GF-D8 (cell line): ENCODE measurements around the gene FYB1.
"Not testable (repeated sequence)": the region's sequence is repeated elsewhere in the genome, so short reads cannot be mapped to it uniquely, and the experiment has no call there.

ENCODE experiments used
- DNase-seq: peaks from one replicate; lab custom pipeline; 2025; lab: John Stamatoyannopoulos, UW

FYB1 gene

DNA sequence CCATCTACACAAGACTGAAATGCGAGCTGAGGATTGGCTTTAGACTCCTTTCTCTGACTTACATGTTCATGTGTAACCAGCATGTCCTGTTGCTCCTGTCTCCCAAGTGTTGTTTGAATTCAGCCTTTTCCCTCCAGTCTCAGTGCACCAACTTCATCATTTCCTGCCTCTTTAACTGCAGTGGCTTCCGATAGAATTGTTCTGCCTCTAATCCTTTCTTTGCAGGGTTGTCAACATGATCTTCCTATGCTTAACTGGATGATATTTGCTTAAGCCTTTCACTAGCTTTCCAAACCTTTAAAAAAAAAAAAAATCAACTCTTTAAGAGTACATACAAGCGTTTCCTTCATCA, 6.7 kb upstream of the FYB1 start:
- no peak for DNase-seq

- DNase-seq, result peak; percentile 31
Observed at GRCh38 chr5:39225405-39226099, 6.2 kb upstream of the FYB1 start.

DNA sequence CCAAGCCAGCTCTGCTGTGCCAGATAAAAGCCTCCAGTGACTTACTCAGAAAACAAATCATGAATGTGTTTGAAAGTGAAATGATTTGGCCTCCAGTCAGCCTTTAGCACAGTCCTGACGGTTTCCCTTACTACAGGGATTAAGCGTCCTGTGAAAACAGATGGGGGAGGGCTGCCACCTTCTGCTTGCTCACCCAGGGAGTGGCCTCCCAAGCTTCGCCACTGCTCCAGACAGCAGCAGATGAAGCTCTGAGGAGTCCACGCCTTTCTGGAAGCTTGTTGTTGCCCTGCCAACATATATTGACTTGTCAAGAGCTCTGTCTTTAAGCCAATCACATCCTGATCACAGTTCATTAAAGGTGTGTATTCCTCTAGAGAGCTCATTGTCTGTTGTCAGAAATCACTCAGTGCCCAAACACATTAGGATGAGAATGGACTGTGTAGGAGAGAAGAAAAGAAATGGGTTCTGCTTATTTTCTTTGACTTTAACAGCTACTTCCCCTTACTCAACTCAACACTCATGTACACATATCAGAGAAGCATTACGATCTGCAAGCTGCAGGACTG, 4.9 kb upstream of the FYB1 start:
- DNase-seq, result peak; percentile 53

DNA sequence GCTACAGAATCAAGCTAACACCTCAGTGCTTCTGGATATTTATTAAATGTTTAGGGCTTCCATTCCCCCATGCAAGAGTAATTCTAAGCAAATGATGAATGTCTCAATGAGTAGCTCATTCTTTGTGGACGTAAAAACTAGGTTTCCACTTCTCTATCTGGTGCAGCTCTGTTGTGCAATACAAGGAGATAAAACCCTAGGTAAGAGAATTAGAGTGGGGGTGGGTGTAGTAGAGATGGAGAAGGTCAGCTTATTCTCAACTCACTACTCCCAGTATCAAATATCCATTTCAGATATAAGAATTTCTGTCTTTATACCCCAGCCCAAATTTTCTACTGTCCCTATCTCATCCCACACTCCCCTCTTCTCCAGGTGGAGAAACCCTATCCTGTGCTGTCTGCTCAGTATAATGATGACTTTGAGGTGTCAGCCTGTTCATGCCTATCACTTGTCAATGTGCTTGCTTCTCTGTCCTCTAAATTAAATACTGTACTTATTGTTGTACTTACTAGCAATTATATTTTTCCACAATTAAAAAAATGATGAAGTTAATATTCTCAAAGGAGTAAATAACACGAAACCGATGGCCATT, 4.3 kb upstream of the FYB1 start:
- DNase-seq, result peak; percentile 10

DNA sequence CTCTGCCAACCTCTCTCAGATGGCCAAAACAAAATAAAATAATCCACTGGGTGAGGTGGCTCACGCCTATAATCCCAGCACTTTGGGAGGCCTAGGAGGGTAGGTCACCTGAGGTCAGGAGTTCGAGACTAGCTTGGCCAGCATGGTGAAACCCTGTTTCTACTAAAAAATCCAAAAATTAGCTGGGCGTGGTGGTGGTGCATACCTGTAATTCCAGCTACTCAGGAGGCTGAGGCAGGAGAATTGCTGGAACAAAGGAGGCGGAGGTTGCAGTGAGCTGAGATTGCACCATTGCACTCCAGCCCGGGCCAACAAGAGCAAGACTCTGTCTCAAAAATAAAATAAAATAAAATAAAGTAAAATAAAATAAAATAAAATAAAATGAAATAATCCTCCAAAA, 2.3 kb upstream of the FYB1 start:
- DNase-seq, result not testable (repeated sequence)

GRCh38 chr5:39220280-39221030, 1.1 kb upstream of the FYB1 start:
- no peak for DNase-seq

DNA sequence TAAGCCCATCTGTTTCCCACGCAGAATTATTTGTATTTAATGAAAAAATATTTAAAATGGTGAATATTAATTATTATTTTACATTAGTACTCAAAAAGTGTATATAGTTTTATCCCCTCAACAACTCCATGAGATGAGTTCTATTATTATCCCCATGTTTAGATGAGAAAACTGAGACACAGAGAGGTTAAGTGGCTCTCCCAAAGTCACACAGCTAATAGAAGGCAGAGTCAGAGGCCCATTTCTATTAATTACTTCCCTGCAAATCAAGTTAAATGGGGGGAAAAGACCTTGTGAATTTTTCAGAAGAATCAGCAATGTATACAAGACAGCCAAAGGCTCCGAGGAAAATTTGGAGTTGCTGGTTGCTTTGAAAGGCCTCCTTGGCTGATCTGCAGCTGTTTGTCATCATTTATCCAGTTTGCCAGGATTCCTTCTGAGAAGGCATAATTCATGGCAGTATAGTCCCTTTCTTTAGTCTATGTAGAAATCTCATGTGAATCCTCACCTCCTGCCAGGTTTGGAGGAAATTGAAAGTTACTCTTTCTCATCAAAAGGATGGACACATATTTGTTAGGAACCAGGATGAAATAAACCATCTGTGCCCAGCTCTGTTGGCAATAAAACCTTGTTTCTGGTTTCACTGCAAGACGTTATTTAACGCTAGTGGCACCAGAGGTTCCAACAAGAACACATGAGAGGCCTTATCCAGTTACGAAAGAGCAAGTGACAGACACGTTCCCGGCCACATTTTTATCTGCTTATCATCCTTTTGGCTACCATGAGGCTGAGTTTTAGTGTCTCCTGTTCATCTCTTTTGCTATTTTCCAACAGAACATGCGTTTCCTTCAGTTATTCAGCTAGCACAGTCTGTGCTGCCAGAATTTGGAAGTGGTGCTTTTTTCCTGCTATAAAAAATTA, 621 bp downstream of the FYB1 start:
- DNase-seq, result peak; percentile 79

GRCh38 chr5:39217365-39218281, 1.7 kb downstream of the FYB1 start:
- peak; percentile 58 for DNase-seq

- no peak for DNase-seq
Observed at GRCh38 chr5:39216631-39217030, 2.7 kb downstream of the FYB1 start.

GRCh38 chr5:39215857-39216256, 3.5 kb downstream of the FYB1 start:
- DNase-seq, result no peak

- no peak for DNase-seq
Observed at GRCh38 chr5:39214912-39215709, 4.3 kb downstream of the FYB1 start.

DNA sequence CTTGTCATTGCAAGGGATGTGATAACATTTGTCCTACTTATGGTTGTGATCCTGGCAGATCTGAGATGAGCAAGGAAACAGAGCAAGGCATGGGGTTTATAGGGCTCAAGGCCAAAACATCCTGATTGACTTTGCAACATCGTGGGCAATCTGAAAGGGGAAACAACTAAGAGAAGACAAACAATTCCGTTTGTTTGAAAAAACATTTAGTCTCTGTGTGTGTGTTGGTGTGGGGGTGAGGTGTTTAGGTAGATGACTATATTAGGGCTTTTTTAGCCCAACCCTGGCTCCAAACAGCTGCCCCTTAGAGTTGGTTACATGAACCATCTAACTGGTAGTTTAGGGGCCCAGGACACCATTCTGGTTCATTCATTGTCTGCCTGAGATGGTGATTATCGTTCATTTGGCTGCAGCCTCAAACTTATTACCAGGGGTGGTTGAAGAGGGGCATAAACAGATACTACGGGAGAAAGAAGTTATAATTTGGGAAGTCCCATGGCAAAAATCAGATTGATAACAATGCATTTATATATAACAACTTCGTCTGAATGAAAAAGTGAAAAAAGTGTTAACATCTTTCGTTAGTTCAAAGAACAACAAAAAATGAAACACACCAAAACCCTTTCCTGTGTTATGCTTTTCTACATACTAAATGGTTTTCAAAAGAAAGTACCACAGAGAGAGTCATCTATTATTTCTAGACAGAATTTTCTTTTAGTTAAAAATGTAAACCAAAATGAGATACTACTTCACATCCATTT, 5.7 kb downstream of the FYB1 start:
- DNase-seq, result no peak

DNA sequence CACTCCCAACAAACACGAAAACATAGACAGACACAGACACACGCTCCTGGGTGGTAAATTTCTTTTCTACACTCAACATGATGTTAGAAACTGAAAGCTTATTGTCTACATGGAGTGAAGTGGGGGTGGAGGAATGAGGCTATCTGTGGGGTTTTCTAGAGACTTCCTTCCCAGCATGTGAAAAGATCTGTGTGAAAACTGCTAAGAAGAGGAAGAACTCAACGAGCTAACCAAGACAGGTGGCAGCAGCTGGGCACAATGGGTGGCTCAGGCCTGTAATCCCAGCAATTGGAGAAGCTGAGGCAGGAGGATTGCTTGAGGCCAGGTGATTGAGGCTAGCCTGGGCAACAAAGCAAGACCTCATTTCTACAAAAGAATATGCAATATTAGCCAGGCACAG, 7.6 kb downstream of the FYB1 start:
- peak; percentile 12 for DNase-seq

DNA sequence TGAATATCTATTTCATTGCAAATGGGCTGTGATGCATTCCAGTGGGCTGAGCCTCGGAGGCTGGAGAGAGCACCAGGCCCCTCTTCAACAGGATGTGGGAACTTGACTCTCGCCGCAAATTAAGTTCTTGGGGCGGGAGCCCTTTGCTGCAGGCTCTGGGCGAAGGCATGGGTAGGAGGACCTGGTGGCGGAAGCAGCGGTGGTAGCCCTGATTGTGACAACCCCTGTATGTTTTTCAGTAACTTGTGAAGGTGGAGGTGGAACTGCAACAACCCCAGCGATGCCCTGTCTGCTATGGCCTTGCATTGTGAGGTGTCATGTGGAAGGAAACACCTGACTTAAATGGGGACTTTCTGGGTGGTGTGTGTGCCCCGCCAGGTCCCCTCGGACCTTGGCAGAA, 9.4 kb downstream of the FYB1 start:
- DNase-seq, result peak; percentile 82

- no peak for DNase-seq
Observed at GRCh38 chr5:39208471-39208870, 10.9 kb downstream of the FYB1 start.

DNA sequence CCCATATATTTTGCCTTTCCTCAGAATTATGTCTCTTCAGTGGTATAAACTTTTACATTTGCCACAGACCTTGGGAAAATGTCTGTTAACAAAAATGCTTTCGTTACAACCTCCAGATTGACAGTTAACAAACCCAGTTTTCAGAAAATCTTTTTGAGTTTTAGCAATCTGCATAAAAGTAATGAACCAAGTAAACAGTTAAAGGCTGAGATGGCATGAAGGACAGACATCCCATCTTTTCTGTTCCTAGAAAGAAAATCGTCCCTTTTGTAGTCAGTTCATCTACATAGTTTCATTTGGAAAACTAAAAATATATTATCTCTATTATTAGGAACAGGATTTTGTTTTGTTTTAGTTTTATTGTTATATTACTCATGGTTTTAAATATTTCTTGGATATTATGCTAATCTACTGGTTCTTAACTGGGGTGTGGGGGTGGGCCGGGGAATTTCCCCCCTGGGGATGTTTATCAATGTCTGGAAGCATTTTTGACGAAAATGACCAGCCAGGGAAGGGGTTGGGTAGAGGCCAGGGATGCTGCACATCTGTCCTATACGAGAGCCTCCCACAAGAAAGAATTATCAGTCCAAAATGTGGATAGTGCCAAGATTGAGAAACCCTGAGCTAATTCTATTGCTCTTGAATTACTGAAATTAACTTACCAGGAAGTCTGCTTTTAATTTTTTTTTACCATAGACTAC, 11.9 kb downstream of the FYB1 start:
- no peak for DNase-seq

DNA sequence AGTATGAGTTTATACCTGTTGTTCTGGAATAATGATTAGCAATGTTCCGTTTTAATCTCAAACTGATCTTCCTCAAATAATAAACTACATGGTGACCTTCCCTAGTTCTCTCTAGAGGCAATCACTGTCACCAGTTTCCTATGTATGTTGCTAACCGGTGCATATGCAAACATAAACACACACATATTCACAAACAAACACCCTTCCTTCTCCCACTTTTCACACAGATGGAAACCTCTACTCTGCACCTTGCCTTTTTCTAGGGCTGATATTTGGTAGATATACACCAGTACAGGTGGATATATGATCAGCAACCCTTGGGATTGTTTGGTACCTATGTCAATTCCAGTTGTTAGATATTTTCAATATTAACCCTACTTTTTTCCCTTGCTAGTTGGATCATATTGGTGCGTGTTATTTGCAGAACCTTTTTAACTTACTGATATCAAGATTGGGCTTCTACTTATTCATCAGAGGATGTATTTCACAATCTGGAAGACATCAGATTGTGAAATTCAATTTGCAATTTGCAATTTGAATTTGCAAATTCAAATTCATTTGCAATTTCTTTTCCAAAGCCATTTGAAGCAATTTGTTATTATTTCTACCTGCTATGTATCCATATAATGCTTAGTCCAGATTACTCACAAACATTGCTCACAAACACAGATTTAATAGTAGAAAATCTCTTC, 12.6 kb downstream of the FYB1 start:
- no peak for DNase-seq

DNA sequence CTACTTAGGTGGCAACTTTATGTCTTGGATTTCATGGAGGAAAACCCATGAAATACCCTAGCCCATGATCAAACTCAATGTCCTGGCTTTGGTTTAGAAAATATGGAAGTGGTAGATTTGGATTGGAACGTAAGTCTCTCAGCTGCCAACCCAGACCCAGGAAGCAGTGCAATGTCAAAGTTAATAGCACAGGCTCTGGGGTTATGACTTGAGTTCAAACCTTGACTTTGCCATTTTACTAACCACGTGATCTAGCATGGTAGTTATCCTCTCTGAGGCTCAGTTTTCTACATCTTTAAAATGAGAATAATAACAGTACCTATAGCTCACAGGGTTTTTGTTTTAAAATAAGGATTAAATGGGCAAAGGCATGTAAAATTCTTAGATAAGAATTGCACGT, 13.8 kb downstream of the FYB1 start:
- DNase-seq, result no peak
